CD4-positive, alpha-beta T cell treated with Interferon alpha-2 for 1 hour (primary cell): Measurements from ENCODE around the gene CNTN1.

Experiments
- DNase-seq, 2 donors: peaks; one replicate each; pipeline ENCODE4 v3.0.0-alpha.2; 2020 to 2022

Gene CNTN1

DNA sequence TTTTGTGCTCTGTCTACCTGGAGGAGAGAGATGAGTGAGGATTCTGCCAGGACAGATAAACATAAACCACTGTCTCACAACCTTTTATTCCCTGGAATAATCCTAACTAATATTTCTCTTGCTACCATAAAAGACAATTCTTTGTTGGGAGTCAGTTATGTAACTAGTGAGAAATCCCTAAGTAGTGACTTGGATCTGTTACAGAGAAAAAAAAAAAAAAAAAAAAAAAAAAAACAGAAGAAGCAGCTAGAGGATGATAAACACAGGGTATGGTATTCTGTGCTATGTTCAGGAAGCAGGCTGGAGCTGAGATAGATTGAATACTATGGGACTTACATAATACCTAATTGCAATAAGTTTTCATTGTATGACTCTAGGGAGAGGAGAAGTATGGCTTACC, 178.7 kb downstream of the CNTN1 start:
- no peak for DNase-seq

DNA sequence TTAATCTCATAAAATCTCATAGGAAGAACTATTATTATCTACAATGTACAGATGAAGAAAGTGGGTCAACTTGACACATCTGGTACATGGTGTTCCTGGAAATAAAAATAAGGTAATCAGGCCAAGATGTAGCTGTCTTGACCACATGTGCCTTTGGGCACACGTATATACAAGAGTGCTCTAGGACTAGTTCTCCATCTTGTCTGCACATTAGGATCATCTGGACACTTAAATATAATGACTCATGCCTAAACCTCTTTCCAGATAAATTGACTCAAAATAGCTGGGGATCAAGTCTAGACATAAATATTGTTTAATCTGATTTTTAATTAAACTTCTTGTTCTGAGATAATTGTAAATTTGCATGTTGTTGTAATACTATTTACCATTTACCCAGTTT, 182.6 kb downstream of the CNTN1 start:
- DNase-seq, result no peak

DNA sequence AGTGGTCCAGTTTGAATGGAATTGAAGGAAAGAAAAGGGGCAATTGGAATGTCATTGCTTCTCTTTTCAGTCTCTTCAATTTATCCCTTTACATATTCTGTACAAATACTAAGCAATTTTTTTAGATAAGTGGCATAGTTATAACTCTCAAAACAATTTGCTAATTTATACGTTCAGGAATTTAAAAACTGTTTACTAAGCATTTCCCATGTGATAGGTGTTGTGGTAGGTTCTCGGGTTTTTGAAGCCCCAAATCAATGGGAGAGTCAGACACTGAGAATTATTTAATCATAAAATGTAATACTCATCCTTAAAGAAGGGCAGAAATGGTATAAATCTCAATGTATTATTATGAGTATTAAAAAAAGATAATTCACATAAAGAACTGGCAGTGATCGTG, 197.1 kb downstream of the CNTN1 start:
- DNase-seq, result no peak

DNA sequence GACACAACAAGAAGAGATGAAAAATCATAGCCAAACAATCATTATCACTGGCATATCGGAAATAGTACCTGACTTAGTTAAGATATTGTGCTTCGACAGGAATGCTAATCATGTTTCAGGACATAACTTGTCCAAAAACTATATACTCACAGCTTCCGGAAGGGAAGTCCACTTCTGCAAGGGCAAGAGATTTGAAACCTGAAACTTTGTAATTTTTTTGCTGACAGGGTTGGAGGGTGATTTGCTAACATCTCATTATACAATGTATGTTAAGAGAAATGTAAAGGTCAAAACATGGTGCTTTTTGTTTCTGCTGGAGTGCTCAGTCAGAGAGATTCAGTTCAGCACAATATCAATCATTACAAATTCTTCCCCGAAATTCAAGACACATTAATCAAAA, 200.3 kb downstream of the CNTN1 start:
- DNase-seq, result no peak

DNA sequence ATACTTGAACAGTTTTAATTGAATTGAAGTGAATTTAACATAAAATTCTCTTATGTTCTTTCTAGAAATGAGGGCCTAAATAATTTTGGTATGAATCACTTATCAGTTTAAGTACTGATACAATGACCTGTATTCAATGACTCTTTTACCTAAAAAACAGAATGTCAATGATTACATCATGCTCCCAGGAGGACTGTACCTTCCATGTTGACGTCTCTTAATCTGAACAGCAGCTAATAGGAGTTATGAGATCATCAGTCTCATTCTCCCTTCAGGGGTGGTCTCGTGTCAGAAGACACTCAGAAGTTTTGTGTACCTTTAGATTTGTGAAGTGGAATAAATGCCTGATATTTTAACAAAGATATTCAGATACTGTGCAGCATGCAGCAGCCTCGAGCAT, 206.3 kb downstream of the CNTN1 start:
- no peak for DNase-seq

DNA sequence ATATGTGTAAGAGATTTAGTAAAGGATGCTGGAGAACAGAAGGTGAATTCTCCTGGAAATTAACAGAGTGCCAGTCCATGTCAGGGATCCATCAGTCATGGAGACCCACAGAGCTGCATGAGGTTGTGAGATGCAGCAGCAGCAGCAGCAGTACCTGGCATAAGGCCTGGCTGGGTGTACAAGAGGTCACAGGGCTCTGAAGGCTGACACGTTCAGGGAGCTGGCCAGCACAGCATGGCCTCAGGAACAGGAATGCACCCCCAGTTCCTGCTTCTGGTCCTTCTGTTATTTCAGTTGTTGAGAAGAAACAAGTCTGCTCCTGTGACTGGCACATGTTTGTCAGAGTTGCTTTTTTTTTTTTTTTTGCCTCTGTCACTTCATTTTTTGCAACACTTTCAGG, 210.8 kb downstream of the CNTN1 start:
- DNase-seq, result no peak

DNA sequence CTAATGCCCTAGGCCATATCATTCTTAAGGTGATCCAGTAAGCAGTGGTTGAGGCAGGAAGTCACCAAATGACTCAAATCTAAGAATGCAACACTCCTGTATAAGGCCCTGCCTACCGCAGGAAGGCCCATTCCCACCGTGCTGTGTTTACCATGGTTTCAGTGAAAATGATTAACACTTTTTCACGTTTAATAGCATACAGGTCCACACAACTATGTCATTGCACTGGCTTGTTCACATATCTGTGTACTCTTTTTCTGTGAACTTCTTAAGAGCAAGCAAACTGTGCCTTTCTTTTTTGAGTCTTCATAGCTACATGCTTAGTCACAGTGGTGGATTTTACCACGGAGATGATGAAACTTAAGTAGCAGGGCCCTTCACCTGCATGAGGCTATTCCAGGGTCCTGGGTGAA, 214.9 kb downstream of the CNTN1 start:
- no peak for DNase-seq

DNA sequence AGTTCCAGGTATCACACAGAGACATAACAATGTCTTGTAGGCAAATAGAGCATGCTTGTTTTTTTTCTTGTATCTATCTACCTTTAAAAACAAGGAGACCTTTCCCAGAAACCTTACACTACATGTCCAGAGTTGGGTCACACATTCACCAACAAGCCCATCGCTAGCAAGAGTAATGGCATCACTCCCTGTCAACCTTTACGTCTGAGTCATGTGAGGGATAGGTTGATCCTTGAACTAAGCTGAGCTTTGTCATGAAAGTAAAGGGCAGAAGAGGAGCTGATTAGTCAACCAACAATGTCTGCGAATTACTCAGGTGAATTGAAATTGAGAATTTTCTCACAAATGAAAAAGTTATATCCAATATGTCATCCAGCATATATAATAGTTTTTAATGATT, 219.4 kb downstream of the CNTN1 start:
- no peak for DNase-seq

DNA sequence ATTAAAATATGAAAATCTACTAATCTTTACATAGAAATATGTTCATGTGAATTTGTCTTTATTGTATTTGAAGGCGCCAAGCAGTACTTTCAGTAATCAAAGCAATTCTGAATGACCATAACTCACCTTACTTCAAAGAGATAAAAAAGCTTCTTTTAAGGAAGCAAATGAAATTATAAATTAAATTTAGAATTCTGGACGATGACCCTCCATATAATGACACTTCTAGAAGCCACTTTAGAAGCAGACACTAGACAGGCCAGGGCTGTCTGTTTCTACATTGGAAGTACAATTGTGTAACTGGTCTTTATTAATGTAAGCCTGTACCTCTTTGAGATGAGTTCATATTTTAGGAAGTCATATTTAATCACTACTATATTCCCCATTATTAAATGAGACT, 222.9 kb downstream of the CNTN1 start:
- DNase-seq, result no peak

DNA sequence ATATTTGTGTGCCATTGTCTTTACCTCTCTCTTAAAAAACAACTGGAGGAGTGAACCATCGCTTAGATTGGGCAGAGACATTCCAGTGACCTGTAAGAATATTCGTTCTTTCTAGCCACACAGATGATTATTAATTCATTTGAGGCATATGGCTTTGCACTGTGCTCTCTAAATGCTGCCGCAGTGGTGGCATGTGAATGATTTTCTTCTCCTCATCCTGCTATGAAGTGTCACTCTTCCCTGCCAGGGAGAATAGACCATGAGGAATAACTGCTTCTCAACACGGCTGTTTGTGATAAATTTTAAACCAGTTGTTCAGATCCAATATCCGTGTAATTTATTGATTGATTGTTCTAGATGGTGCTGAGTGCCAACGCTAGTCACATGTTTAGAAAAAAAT, 225.3 kb downstream of the CNTN1 start:
- no peak for DNase-seq

DNA sequence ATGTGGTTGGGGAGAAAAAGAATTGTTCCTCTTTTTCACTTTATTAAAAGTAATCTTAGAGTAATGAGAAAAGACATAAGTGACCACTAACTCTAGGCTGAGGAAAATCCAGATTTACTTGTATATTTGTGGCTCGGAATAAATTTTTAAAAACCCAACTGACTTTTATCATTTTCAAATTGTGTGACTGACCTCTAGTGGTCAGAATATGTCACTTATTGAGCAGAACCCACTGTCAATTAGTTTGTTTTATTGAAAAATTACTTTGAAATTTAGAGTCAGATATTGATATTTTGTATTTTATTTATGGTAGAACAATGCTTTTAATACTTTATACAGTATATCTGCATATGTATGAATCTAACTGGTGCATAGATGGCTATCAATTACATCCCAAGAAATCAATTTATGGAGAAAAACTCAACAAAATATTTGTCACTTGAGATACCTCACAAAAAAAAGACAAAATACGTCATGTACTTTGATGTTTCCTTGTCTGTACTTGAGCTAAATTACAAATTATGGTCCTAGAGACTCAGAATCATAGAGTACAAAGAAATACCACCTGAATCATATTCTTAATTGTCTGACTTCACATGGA, 229.4 kb downstream of the CNTN1 start:
- DNase-seq, result no peak

DNA sequence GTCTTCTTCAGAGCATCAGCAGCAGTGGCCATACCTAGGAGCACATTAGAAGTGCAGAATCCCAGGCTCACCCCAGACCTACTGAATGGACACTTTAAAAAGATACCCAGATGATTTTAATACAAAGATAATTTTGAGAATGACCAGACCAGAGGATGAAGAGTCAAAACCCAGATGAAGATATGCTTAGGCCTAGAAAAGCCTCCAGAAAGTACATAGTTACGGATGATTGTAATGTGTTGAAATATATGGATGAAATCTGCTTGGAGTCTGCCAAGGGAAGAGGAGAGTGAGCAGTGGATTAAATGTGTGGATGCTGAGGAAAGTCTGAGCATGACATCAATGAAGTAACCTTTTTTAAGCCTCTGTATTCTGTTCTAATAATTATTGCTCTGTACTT, 245.7 kb downstream of the CNTN1 start:
- DNase-seq, result no peak

DNA sequence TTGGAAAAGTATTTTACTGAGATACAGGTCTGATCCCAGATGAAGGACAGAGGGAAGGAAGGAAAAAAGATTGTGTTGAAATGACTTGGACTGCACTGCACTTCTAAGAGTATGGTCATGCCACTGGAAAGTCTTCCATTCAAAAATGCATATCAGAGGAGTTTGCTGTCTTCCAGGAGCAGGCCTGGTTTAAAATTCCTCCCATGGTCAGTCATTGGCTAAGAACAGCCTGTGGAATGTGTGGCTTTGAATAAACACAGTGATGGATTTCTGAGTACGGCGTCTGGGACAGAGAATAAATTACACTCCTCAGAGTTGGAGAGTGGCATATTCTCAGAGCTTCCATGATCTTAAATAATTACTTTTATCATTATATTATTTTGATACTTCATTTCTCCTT, 250.1 kb downstream of the CNTN1 start:
- DNase-seq, result no peak

DNA sequence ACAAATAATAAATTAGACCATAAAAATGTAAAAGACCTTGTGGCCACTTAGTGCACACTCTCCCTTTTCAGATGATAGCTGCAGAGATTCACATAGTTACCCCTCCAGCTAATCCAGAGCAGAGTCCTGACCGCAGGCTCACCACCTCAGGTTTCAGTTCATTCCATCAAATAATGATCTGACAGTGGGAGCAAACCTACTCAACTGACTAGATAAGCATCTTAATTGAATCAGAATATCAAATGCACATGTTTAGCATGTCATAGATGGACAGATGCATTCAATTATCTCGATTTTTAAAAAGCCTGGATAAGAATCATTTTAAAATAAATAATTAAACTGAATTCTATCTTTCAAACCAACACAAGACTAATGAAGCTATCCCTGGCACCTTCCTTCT, 253.5 kb downstream of the CNTN1 start:
- DNase-seq, result no peak

DNA sequence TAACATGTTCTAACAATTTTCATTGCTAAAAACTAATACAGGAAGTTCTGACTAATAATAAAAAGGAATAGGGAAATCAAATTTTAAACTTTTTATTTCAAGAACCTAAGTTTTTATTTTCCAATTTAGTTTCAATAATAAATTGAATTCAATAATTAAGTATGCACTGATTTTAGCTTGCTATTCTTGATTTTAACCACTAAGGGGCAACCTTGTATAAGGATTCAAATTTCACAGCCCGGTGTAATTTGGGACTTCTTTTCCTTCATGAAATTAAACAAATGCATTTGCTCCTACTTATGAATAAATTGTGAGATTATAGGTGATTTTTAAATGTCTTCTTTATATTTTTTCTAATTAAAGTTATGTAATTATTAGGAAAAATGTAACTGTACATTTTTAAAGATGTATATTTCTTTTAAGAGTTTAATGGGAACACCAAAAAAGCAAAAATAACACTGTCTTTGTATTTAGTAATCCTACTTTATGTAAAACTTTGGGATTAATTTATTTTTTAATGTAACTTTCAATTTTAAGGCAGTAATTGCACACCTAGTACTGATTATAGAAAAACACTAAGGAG, 254.5 kb downstream of the CNTN1 start:
- DNase-seq, result peak in 1 of 2 donors; percentile 27

DNA sequence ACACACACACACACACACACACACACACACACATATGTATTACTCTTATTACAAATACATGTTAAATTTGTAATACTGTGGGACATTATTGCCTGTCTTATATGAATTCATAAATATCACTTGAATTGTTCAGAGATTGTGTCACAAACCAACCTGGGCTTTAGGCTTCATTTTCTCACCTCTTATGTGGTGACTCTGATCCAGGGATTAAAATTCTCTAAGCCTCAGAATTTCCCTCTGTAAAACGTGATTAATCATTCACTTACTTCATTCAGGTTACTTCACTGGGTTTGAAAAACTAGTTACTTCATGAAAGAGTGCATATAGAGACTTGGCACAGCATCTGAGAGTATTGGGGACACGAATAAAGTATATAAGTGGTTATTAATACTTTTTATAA, 255.6 kb downstream of the CNTN1 start:
- DNase-seq, result no peak

DNA sequence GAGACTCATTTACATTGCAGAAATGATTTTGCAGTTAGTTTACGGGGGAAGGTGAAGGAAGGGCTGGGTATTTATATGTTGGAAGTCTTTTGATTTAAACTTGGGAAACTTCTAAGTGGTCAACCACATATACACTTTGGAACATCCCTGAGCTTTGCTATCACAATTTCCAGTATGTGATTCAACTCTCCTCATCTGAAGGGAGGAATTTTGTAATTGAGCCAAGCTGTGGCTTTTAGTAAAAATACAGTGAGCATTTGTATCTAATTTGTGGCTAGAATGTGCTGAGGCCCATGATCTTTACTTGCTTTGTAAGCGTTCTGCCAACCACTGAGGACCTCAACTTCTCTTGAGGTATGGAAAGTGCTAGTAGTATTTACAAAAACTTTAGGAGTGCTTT, 260.8 kb downstream of the CNTN1 start:
- no peak for DNase-seq

DNA sequence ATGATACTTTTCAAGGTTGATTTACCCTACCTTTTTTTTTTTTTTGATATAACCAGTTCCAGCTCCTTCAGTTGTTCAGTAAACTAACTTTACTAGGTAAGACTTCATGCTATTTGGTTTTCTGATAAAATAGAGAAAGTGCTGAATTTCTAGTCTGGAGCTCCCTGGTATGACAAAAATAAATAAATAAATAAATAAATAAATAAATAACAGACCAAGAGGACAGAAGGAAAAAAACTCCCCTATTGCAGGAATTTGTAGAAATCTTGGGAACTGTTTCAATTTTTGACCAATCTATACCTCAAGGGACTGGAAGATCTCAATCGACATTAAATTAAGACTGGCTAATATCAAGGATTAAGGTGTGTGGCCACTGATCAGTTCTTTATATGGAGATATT, 265.2 kb downstream of the CNTN1 start:
- no peak for DNase-seq

DNA sequence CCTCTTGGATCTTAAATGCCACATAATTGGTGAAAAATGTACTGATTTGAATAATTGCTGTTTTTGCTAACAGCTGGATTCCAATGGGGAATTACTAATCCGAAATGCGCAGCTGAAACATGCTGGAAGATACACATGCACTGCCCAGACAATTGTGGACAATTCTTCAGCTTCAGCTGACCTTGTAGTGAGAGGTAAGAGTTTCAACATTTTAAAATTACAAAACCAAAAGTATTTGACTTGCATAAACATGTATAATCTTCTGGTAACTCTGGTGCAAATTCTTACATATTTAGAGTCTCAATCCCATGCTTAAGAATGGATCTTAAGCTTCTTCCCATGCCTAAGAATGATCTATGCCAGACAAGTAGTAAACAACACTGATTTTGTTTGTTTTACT, 266.8 kb downstream of the CNTN1 start:
- DNase-seq, result no peak

DNA sequence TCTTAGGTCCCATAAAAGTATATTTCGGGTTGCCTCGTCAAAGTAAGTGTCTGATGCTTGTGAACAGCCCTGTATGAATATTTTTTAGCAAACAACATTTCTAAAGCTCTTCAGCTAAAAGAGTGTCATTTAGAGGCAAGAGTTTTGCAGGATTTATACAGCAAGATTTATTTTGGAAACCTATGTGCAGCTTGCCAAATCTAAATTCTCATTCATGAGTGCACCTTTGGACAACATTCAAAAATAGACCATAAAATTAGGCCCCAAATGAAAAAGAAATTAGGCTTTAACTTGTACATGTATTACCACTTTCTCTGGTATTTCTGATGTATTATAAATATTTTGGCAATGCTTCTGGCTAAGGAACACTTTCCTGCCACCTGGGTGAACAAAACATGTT, 271.5 kb downstream of the CNTN1 start:
- DNase-seq, result no peak

DNA sequence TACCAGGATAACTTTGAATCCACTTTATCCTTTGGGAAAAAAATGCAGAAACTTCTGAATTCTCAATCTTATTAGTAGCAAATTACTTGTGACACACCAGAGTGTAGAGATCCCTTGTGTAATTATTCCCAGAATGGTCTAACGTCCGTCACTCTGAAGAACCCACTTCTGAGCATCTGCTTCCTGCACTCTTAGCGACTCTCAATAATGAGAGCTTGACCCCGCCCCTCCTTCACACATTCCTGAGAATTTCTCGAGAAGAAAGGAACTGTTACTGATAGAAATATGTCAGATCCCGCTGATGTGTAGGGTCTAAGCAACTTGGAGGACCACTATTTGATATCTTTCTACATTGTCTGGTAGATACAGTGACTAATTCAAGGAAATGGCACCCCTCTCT, 277.6 kb downstream of the CNTN1 start:
- no peak for DNase-seq

DNA sequence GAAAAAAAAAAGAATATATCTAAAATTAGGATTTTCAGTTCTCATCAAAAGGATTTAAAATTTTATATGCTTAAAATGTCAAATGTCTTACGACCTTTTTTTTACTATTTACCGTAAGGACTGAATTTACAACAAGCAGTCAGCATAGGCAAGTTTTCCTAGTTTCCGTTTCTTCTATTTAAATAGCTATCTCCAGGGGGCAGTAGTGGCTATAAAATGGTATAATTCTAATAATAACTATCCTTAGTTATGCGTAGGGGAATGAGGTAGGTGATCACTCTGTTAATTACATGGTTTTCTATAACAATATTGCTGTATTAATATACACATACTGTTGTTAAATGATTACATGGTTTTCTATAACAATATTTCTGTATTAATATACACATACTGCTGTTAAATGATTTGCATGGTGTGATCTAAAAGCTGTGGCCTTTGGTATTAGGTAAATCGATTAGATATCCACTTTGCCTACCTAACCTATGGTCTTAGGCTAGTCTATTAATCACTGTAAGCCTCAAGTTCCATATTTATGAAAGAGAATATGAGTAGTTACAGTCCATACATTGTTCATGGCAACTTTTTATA, 278.2 kb downstream of the CNTN1 start:
- DNase-seq, result no peak

DNA sequence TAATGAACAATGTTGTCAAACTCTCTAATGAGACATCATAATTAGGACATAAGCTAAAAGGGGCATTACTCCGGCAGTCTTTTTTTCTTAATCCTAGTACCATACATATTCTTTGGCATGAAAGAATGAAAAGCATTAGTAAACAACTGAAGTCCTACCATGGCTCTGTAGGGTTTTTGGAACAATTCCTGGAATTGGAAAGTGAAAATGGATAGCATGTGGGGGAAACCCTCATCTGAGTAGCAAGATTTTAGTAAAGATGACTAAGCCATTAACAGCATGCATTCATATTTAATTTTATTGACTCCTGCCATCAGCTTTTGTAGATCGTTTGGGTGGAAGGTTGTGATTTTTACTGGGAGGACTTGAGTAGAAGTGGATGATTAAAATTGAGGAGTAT, 279.7 kb downstream of the CNTN1 start:
- DNase-seq, result no peak

DNA sequence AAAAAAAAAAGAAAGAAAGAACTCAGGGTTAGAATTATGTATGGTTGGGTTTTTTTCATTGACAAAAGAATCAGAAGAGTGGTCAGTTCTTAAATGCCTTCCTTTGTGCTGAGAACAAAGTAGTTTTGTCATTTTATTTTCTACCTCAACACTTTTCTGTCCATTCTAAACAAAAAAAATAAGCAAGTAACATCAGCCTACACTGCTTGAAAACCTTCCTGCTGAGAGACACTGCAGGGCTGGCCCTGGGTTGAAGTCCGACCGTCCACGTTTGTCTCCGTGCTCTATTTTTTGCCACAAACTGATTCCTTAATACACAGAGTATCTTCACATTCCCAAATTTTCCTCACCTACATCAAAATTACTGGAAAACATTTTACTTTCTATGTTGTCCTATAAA, 284.3 kb downstream of the CNTN1 start:
- DNase-seq, result no peak

DNA sequence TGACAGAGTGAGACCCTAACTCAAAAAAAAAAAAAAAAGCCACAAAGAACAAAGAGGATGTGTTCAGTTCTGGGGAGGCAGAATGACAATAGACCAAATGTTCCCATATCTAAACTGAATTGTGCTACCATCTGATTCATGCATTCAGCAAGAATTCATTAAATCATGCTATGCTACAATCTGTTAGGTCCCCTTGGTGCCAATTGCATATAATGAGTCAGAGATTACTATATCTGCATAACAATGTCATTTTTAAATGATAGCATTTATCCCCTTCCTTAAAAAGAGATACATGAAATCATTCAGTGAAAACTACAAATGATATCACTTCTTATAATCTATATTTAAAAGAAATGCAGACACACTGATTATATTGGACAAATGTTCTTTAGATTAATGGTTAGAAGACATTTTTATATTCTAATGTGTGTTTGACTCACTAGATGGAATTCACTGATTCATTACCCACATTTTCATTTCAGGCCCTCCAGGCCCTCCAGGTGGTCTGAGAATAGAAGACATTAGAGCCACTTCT, 288.3 kb downstream of the CNTN1 start:
- no peak for DNase-seq
